ENCODE data around the gene TMEM131L.
"Not testable (repeated sequence)": the region's sequence is repeated elsewhere in the genome, so short reads cannot be mapped to it uniquely, and the experiment has no call there.

TMEM131L gene

GRCh38 chr4:153566631-153567150 lies 100.5 kb downstream of the TMEM131L start:
- H3K36me3 ChIP-seq (ENCODE audit: control insufficient read depth, low read length) = peaks cover 91% of the 10 kb centered on the region
- TF ChIP-seq EZH2phosphoT487 (IDR thresholded peaks at IDR 0.05; ENCODE audit: borderline replicate concordance, low read length) (no peak), CTCF (IDR thresholded peaks at IDR 0.05; ENCODE audit: low read depth, low read length, poor library complexity, severe bottlenecking) (no peak)
- peaks cover 91% of the 10 kb centered on the region for H3K4me1 ChIP-seq (ENCODE audit: control insufficient read depth, low read length)
- no peaks in the 10 kb centered on the region for H3K27me3 ChIP-seq (ENCODE audit: control insufficient read depth, low read length)
- H3K4me3 ChIP-seq (ENCODE audit: low read length) = no peak overlapping the region
- H3K27ac ChIP-seq (ENCODE audit: low read depth, low read length) = no peak overlapping the region; the same call in 1 of the 2 replicates
- no peaks in the 10 kb centered on the region for H3K9me2 ChIP-seq (replicated peaks; ENCODE audit: control insufficient read depth, low read length)
- H3F3A ChIP-seq (ENCODE audit: control insufficient read depth, insufficient read depth) = peaks cover 53% of the 10 kb centered on the region
- H4K20me1 ChIP-seq (ENCODE audit: control insufficient read depth, insufficient read depth, low read depth, low read length) = peaks cover 4% of the 10 kb centered on the region; the same call in 1 of the 2 replicates
- no peaks in the 10 kb centered on the region for H3K9me3 ChIP-seq (ENCODE audit: control insufficient read depth, insufficient read depth, low read length)
- H3K4me2 ChIP-seq (ENCODE audit: low read length) = peak overlapping the region; percentile 26; the same call in 1 of the 2 replicates
- peaks cover 98% of the 10 kb centered on the region for H3K79me2 ChIP-seq (ENCODE audit: control insufficient read depth, low read length)

GRCh38 chr4:153567660-153568059 lies 101.5 kb downstream of the TMEM131L start:
- Histone ChIP-seq H3K4me2 (ENCODE audit: low read length) (peak overlapping the region; percentile 49; the same call in 1 of the 2 replicates), H3K79me2 (ENCODE audit: control insufficient read depth, low read length) (peaks cover 99% of the 10 kb centered on the region), H3K36me3 (ENCODE audit: control insufficient read depth, low read length) (peaks cover 93% of the 10 kb centered on the region), H3K27ac (ENCODE audit: low read depth, low read length) (peak overlapping the region; percentile 83), H3F3A (ENCODE audit: control insufficient read depth, insufficient read depth) (peaks cover 57% of the 10 kb centered on the region), H3K4me1 (ENCODE audit: control insufficient read depth, low read length) (peaks cover 94% of the 10 kb centered on the region)
- not testable (repeated sequence) for H4K20me1 ChIP-seq (ENCODE audit: control insufficient read depth, insufficient read depth, low read depth, low read length); H3K4me3 ChIP-seq (ENCODE audit: low read length); H3K9me3 ChIP-seq (ENCODE audit: control insufficient read depth, insufficient read depth, low read length); H3K9me2 ChIP-seq (replicated peaks; ENCODE audit: control insufficient read depth, low read length); H3K27me3 ChIP-seq (ENCODE audit: control insufficient read depth, low read length)

- no peaks in the 10 kb centered on the region for H3K9me3 ChIP-seq (ENCODE audit: control insufficient read depth, insufficient read depth, low read length)
- TF ChIP-seq EZH2phosphoT487 (IDR thresholded peaks at IDR 0.05; ENCODE audit: borderline replicate concordance, low read length) (no peak), CTCF (IDR thresholded peaks at IDR 0.05; ENCODE audit: low read depth, low read length, poor library complexity, severe bottlenecking) (no peak)
- no peaks in the 10 kb centered on the region; the same call in 1 of the 2 replicates for H4K20me1 ChIP-seq (ENCODE audit: control insufficient read depth, insufficient read depth, low read depth, low read length)
- no peaks in the 10 kb centered on the region for H3K9me2 ChIP-seq (replicated peaks; ENCODE audit: control insufficient read depth, low read length)
- H3K4me1 ChIP-seq (ENCODE audit: control insufficient read depth, low read length) = peaks cover 94% of the 10 kb centered on the region
- peak overlapping the region; percentile 83 for H3K27ac ChIP-seq (ENCODE audit: low read depth, low read length)
- H3K4me3 ChIP-seq (ENCODE audit: low read length) = 0 out of 2 replicates have a peak overlapping the region, but pooled peaks have one; percentile 1
- H3K4me2 ChIP-seq (ENCODE audit: low read length) = peak overlapping the region; percentile 30
- peaks cover 99% of the 10 kb centered on the region for H3K79me2 ChIP-seq (ENCODE audit: control insufficient read depth, low read length)
- peaks cover 71% of the 10 kb centered on the region for H3F3A ChIP-seq (ENCODE audit: control insufficient read depth, insufficient read depth)
- peaks cover 93% of the 10 kb centered on the region for H3K36me3 ChIP-seq (ENCODE audit: control insufficient read depth, low read length)
- H3K27me3 ChIP-seq (ENCODE audit: control insufficient read depth, low read length) = no peaks in the 10 kb centered on the region
These were observed 104.2 kb downstream of the TMEM131L start for GRCh38 chr4:153570228-153570973.

- H3K4me3 ChIP-seq (ENCODE audit: low read length) = peak overlapping the region; percentile 23; the same call in 1 of the 2 replicates
- H3K9me3 ChIP-seq (ENCODE audit: control insufficient read depth, insufficient read depth, low read length) = no peaks in the 10 kb centered on the region
- H3K4me2 ChIP-seq (ENCODE audit: low read length) = peak overlapping the region; percentile 30
- H3F3A ChIP-seq (ENCODE audit: control insufficient read depth, insufficient read depth) = peaks cover 69% of the 10 kb centered on the region
- peaks cover 93% of the 10 kb centered on the region for H3K36me3 ChIP-seq (ENCODE audit: control insufficient read depth, low read length)
- peak overlapping the region; percentile 83 for H3K27ac ChIP-seq (ENCODE audit: low read depth, low read length)
- H3K9me2 ChIP-seq (replicated peaks; ENCODE audit: control insufficient read depth, low read length) = no peaks in the 10 kb centered on the region
- H3K27me3 ChIP-seq (ENCODE audit: control insufficient read depth, low read length) = no peaks in the 10 kb centered on the region
- no peaks in the 10 kb centered on the region; the same call in 1 of the 2 replicates for H4K20me1 ChIP-seq (ENCODE audit: control insufficient read depth, insufficient read depth, low read depth, low read length)
- H3K4me1 ChIP-seq (ENCODE audit: control insufficient read depth, low read length) = peaks cover 100% of the 10 kb centered on the region
- TF ChIP-seq CTCF (IDR thresholded peaks at IDR 0.05; ENCODE audit: low read depth, low read length, poor library complexity, severe bottlenecking) (no peak), EZH2phosphoT487 (IDR thresholded peaks at IDR 0.05; ENCODE audit: borderline replicate concordance, low read length) (no peak)
- peaks cover 99% of the 10 kb centered on the region for H3K79me2 ChIP-seq (ENCODE audit: control insufficient read depth, low read length)
These were observed 104.9 kb downstream of the TMEM131L start for GRCh38 chr4:153571006-153571545.
